Measurements from ENCODE around the gene C11orf24. TPM values are rescaled to one million over a fixed set of nuclear protein-coding genes. Genes with fewer than 3 reads are reported as not detected.

C11orf24 gene
- total and polyA plus RNA-seq, 9 of the 15 experiments (the other 6 are each of a cell fraction or from before 2014, with no cell fraction given): 2.0 to 65.2 (median 32.5) TPM

- no peak for TF ChIP-seq TEAD4 (IDR thresholded peaks at IDR 0.05; ENCODE audit: low read length)
- no peak for TF ChIP-seq TEAD4 (CRISPR knock-in tag; IDR thresholded peaks at IDR 0.05; ENCODE audit: borderline replicate concordance)
- TF ChIP-seq PURB (CRISPR knock-in tag; IDR thresholded peaks at IDR 0.05; ENCODE audit: low read depth): 0 out of 2 replicates have a peak, but pooled peaks have one; percentile 47
- TF ChIP-seq NFE2 (IDR thresholded peaks at IDR 0.05; ENCODE audit: low read depth): peak; percentile 70
- no peak for TF ChIP-seq NFXL1 (CRISPR knock-in tag; IDR thresholded peaks at IDR 0.05)
- TF ChIP-seq, protein P1, sequence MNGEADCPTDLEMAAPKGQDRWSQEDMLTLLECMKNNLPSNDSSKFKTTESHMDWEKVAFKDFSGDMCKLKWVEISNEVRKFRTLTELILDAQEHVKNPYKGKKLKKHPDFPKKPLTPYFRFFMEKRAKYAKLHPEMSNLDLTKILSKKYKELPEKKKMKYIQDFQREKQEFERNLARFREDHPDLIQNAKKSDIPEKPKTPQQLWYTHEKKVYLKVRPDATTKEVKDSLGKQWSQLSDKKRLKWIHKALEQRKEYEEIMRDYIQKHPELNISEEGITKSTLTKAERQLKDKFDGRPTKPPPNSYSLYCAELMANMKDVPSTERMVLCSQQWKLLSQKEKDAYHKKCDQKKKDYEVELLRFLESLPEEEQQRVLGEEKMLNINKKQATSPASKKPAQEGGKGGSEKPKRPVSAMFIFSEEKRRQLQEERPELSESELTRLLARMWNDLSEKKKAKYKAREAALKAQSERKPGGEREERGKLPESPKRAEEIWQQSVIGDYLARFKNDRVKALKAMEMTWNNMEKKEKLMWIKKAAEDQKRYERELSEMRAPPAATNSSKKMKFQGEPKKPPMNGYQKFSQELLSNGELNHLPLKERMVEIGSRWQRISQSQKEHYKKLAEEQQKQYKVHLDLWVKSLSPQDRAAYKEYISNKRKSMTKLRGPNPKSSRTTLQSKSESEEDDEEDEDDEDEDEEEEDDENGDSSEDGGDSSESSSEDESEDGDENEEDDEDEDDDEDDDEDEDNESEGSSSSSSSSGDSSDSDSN (IDR thresholded peaks at IDR 0.05; ENCODE audit: borderline replicate concordance in 1 of 2, low read depth in 2 of 2, low read length in 2 of 2): peak in 1 of 2 experiments; percentile 35; a peak in 1 of 4 replicates
- TF ChIP-seq STAT5A (IDR thresholded peaks at IDR 0.05; ENCODE audit: borderline replicate concordance, low read length): 0 out of 2 replicates have a peak, but pooled peaks have one; percentile 0
- TF ChIP-seq YBX1 (IDR thresholded peaks at IDR 0.05): no peak
- no peak for TF ChIP-seq MGA (IDR thresholded peaks at IDR 0.05)
- no peak for TF ChIP-seq HEY1 (CRISPR knock-in tag; IDR thresholded peaks at IDR 0.05; ENCODE audit: borderline replicate concordance)
These were observed 42.7 kb upstream of the C11orf24 start (continued) for GRCh38 chr11:68314203-68315170.
